Skeletal muscle tissue (tissue), 4 donors: ENCODE data around the gene TBC1D7. TPM values are rescaled to one million over a fixed set of nuclear protein-coding genes. Genes with fewer than 3 reads are reported as not detected.

Experiments used
- H3K27ac ChIP-seq: one replicate; pipeline ENCODE4 v1.7.0; 2013; ENCODE audit warnings: mild to moderate bottlenecking, low read depth, low read length, inconsistent platforms
- H3K27me3 ChIP-seq, 3 donors: one replicate each; pipeline ENCODE4 v1.7.0; 2013; ENCODE audit warnings: low read length in 3 of 3; ENCODE audit not compliant: control insufficient read depth in 3 of 3, insufficient read depth in 3 of 3
- H3K36me3 ChIP-seq, 3 donors: one replicate each; pipeline ENCODE4 v1.7.0; 2013; ENCODE audit warnings: low read length in 3 of 3; ENCODE audit not compliant: control insufficient read depth in 3 of 3, insufficient read depth in 3 of 3
- H3K4me1 ChIP-seq, 3 donors: one replicate each; pipeline ENCODE4 v1.7.0; 2013; ENCODE audit warnings: low read length in 3 of 3, mild to moderate bottlenecking in 3 of 3; ENCODE audit not compliant: control insufficient read depth in 3 of 3, insufficient read depth in 3 of 3
- H3K4me3 ChIP-seq, 3 donors: one replicate each; pipeline ENCODE4 v1.7.0; 2013; ENCODE audit warnings: low read length in 3 of 3
- H3K9ac ChIP-seq, 3 donors: one replicate each; pipeline ENCODE4 v1.7.0; 2013; ENCODE audit warnings: low read length in 3 of 3, mild to moderate bottlenecking in 3 of 3, moderate library complexity in 2 of 3, low read depth in 1 of 3
- H3K9me3 ChIP-seq, 3 donors: one replicate each; pipeline ENCODE4 v1.7.0; 2013; ENCODE audit warnings: low read length in 3 of 3; ENCODE audit not compliant: control insufficient read depth in 3 of 3
- total RNA-seq: library from RNA; depleted of rRNA; stranded (reverse); fragments of >200 nt; gene quantifications from one replicate; pipeline ENCODE4 v1.2.3, GENCODE V29; 2014
- donor health status: Osteomylitis.

The TBC1D7 gene
- total RNA-seq, 1 donor from 2014 or later, result 17.7 TPM

DNA sequence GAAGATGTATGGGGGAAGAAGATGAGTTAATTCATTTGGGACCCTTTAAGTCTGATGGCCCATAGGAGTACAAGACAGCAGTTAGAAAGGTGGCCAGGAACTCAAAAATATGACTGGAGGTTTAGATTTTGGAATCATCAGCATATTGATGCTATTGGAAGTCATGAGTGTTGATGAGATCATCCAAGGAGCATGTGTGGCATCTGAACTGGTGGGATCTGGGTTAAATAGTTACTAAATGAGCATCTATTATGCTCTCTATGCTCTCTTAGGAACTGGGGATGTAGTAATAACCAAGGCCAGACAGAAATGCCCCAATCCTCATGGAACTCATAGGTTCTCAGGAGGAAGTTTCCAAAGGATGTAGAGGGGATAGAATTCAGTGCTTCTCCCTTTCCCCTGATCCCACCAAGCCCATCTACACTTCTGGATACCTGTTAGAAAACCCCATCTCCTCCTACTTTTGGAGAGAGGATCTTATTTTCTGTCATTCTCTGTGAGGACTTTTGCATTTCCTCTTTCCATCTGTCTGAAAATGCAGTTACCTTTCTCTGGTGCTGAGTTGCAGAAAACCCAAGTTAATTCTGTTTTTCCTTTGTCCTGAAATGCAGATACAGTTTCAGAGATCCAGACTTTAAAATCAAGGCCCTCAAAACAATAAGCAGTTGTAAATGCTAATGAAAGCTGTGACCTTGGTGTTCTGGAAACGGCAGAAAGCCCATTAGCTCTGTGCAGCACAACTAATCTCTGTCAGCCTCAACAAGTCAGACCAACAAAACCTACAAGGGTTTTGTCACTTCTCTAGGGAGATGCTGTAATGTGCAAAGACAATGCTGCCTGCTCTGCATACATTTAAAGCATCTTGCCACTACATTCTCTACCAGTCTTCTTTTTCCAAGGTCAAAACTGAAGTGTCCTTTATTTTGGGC lies 65.8 kb downstream of the TBC1D7 start:
- no peak overlapping the region for H3K4me3 ChIP-seq
- H3K27me3 ChIP-seq, result peaks cover 0 to 2% (median 0%) of the 10 kb centered on the region in 3 donors
- H3K9ac ChIP-seq, result no peak overlapping the region
- H3K9me3 ChIP-seq, result no peaks in the 10 kb centered on the region
- H3K36me3 ChIP-seq, result no peaks in the 10 kb centered on the region
- no peak overlapping the region for H3K27ac ChIP-seq
- H3K4me1 ChIP-seq, result no peaks in the 10 kb centered on the region

DNA sequence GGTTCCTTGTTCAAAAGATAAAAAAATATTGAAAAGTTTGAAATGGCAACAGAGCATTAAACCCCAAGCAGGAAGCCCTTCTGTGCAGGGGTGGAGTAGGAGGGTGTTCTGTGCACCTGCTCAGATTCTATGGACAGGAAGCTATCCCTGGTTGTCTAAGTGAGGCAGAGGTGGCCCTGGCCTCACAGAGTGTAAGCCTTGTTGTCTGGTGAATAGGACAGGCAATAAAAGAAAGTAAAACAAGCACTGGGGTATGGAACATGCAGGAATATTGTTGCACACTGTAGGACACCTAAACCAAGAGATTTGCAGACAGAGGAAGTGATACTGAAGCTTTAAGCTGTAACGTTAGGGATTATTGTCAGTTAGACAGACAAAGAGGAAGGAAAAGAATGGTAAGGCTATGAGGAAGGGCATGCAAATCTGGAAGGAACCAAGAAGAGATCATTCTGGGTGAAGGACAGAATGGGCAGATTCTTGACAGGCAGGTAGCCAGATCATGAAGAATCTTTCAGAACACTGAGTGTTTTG lies 66.8 kb downstream of the TBC1D7 start:
- no peak overlapping the region for H3K9ac ChIP-seq
- H3K36me3 ChIP-seq, result no peaks in the 10 kb centered on the region
- no peaks in the 10 kb centered on the region for H3K9me3 ChIP-seq
- H3K27ac ChIP-seq, result no peak overlapping the region
- no peaks in the 10 kb centered on the region for H3K4me1 ChIP-seq
- no peak overlapping the region for H3K4me3 ChIP-seq
- peaks cover 0 to 2% (median 0%) of the 10 kb centered on the region in 3 donors for H3K27me3 ChIP-seq

DNA sequence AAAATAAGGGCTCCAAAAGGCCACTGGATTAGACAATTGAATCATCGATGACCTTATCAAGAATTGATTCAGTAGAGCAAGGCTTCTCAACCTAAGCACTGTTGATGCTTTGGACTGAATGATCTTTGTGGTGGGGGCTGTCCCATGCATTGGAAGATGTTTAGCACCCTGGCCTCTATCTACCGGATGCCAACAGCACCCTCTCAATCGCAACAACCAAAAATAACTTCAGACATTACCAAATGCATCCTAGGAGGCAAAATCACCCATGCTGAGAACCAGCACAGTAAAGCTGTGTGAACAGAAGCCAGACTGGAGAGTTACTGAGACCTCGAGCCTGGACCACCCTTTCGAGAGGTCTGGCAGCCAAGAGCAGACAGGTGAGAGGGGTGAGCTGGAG lies 67.5 kb downstream of the TBC1D7 start:
- H3K9ac ChIP-seq, result no peak overlapping the region
- H3K36me3 ChIP-seq, result no peaks in the 10 kb centered on the region
- no peak overlapping the region for H3K27ac ChIP-seq
- H3K4me1 ChIP-seq, result peaks cover 0 to 3% (median 0%) of the 10 kb centered on the region in 3 donors
- peaks cover 0 to 2% (median 0%) of the 10 kb centered on the region in 3 donors for H3K27me3 ChIP-seq
- H3K4me3 ChIP-seq, result no peak overlapping the region
- no peaks in the 10 kb centered on the region for H3K9me3 ChIP-seq

DNA sequence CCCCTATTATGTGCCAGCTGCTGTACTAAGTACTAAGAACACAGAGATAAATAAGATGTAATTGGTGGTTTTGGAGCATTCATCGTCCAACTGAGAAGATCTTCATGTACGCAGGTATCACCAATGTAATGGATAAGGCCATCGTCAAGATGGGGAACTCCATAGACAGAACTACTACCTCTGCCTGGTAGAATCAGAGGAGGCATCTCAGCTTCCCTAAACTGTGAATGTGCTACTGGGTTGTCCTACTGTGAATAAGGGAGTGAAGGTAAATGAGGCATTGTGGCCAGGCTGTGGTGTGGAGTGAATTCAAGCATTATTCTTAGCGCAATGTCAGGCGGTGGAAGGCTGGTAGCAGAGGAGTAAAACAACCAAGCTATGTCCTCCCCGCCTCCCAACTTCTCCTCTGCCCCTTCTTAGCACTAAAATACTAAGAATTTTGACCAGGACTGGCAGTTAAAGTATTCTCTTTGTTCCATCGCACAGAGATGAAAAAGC lies 68.2 kb downstream of the TBC1D7 start:
- H3K27ac ChIP-seq, result no peak overlapping the region
- no peak overlapping the region for H3K4me3 ChIP-seq
- H3K9me3 ChIP-seq, result no peaks in the 10 kb centered on the region
- H3K27me3 ChIP-seq, result peaks cover 0 to 2% (median 0%) of the 10 kb centered on the region in 3 donors
- H3K36me3 ChIP-seq, result no peaks in the 10 kb centered on the region
- no peak overlapping the region for H3K9ac ChIP-seq
- H3K4me1 ChIP-seq, result peaks cover 0 to 3% (median 0%) of the 10 kb centered on the region in 3 donors

DNA sequence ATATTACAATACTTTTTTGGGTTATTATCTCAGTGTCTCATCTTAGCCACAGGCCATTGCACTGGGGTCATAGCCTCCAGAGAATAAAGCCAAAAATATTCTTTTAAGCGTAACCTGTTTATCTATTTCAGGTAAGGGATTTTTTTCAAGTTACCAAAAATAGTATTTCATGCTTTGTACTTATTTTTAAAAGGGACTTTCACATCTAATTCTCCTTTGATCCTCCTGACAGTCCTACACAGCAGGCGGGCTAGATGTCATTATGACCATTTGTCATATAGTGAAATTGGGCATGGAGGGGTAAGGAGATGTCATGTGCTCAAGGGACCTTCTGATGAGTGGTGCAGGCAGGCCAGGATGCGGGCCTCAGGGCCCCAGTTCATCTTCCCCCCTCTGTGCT lies 68.9 kb downstream of the TBC1D7 start:
- Histone ChIP-seq H3K27me3 (peaks cover 0 to 2% (median 0%) of the 10 kb centered on the region in 3 donors), H3K27ac (no peak overlapping the region), H3K4me3 (no peak overlapping the region), H3K36me3 (no peaks in the 10 kb centered on the region), H3K9ac (no peak overlapping the region), H3K4me1 (peaks cover 0 to 3% (median 0%) of the 10 kb centered on the region in 3 donors), H3K9me3 (no peaks in the 10 kb centered on the region)

DNA sequence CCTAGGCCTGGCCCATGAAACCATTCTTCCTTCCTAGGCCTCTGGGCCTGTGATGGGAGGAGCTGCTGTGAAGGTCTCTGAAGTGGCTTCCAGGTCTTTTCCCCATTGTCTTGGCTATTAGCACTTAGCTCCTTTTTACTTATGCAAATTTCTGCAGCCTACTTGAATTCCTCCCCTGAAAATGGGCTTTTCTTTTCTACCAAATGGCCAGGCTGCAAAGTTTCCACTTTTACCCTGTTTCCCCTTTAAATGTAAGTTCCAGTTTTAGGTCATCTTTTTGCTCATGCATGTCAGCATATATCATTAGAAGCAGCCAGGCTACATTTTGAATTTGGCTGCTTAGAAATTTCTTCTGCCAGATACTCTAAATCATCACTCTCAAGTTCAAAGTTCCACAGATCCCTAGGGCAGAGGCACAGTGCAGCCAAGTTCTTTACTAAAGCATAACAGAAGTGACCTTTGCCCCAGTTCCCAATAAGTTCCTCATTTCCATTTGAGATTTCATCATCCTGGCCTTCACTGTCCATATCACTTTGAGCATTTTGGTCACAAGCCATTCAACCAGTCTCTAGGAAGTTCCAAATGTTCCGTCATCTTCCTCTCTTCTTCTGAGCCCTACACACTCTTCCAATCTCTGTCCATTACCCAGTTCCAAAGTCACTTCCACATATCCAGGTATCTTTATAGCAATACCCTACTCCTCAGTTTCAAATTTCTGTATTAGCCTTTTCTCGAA lies 71.9 kb downstream of the TBC1D7 start:
- H3K9ac ChIP-seq, result no peak overlapping the region
- no peak overlapping the region for H3K27ac ChIP-seq
- H3K27me3 ChIP-seq, result no peaks in the 10 kb centered on the region
- no peaks in the 10 kb centered on the region for H3K36me3 ChIP-seq
- no peaks in the 10 kb centered on the region for H3K9me3 ChIP-seq
- no peak overlapping the region for H3K4me3 ChIP-seq
- peaks cover 0 to 3% (median 0%) of the 10 kb centered on the region in 3 donors for H3K4me1 ChIP-seq

Other genes with a start within 250 kb of the TBC1D7 start
- gene GFOD1, start 159.1 kb upstream of the TBC1D7 start, total RNA-seq, result 6.3 TPM
- gene SIRT5, start 246.1 kb upstream of the TBC1D7 start, total RNA-seq, result 10.4 TPM